Stimulated activated CD4-positive, alpha-beta T cell treated with anti-CD3 and anti-CD28 coated beads, Interleukin-15, amount 100 ng/mL, for 1 hour (primary cell): ENCODE measurements around the gene PLD5.
"Not testable (repeated sequence)": the region's sequence is repeated elsewhere in the genome, so short reads cannot be mapped to it uniquely, and the experiment has no call there.

Experiments
- DNase-seq, 2 donors: peaks; one replicate each; pipeline ENCODE4 v3.0.0-alpha.2; 2020; ENCODE audit warnings: low read depth in 1 of 2, low spot score in 1 of 2

Gene PLD5

GRCh38 chr1:242427519-242427918 is 97.0 kb downstream of the PLD5 start:
- DNase-seq: no peak

GRCh38 chr1:242426271-242426905 is 98.1 kb downstream of the PLD5 start:
- no peak for DNase-seq

DNA sequence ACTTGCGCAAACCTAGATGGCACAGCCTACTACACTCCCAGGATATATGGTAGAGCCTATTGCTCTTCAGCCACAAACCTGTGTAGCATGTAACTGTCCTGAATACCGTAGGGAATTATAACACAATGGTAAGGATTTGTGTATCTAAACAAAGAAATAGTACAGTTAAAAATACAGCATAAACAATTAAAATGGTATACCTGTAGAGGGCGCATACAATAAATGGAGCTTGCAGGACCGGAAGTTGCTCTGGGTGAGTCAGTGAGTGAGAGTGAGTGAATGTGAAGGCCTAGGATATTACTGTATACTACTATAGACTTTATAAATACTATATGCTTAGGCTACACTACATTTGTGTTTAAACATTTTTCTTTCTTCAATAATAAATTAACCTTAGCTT is 99.3 kb downstream of the PLD5 start:
- no peak for DNase-seq

GRCh38 chr1:242416657-242417056 is 107.8 kb downstream of the PLD5 start:
- no peak for DNase-seq

- DNase-seq: no peak
Measured at GRCh38 chr1:242412921-242413320, 111.6 kb downstream of the PLD5 start.

GRCh38 chr1:242411901-242412300 is 112.6 kb downstream of the PLD5 start:
- DNase-seq: no peak

- no peak for DNase-seq
Measured at GRCh38 chr1:242405947-242406346, 118.5 kb downstream of the PLD5 start.

- DNase-seq: no peak
Measured at GRCh38 chr1:242404296-242404695, 120.2 kb downstream of the PLD5 start.

DNA sequence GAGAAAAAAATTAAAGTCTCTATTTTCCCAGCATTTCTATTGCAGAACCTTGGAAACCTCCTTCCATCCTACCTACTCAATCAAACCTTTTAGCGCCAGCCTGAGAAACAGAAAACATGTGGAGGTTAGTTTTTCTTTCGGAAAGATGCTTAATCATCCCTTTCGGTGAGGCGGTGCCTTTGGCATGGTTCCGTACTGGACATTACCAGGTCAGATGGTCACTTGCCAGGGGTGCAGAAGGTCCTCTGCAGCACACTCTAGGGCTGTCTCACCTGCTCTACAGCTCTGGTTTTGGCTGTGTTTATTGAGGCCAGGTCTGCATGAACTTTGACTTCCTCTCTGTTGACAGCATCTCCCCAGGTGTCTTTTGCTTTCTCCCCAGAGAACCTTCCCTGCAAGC is 121.5 kb downstream of the PLD5 start:
- no peak for DNase-seq

- no peak for DNase-seq
Measured at GRCh38 chr1:242401937-242402336, 122.6 kb downstream of the PLD5 start.

DNA sequence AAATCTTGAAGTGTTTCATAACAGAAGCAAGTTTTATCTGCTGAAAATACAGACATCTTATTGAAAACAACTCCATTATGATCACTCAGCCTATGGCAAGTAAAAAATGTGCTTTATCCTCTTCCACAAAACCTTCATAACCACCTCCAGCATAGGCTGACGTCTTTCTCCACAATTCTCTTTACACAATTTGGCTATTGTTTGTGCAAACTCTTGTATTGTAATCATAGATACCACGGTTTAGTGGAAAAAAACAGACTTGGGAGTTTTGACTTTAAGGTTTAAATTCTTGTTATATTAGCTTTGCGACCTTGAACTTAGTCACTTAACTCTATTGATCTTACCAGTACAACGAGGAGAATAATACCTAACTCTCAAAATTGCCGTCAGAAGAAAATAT is 126.1 kb downstream of the PLD5 start:
- no peak for DNase-seq

DNA sequence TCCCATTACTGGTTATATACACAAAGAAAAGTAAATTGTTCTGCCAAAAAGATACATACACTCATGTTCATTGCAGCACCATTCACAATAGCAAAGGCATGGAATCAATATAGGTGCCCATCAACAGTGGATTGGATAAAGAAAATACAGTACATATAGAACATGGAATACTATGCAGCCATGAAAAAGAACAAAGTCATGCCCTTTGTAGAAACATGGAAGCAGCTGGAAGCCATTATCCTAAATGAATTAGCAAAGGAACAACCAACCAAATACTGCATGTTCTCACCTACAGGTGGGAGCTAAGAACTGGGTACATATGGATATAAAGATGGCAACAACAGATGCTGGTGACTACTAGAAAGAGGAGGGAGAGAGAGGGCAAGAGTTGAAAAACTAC is 132.6 kb downstream of the PLD5 start:
- no peak for DNase-seq

GRCh38 chr1:242376121-242376520 is 148.4 kb downstream of the PLD5 start:
- DNase-seq: not testable (repeated sequence)

DNA sequence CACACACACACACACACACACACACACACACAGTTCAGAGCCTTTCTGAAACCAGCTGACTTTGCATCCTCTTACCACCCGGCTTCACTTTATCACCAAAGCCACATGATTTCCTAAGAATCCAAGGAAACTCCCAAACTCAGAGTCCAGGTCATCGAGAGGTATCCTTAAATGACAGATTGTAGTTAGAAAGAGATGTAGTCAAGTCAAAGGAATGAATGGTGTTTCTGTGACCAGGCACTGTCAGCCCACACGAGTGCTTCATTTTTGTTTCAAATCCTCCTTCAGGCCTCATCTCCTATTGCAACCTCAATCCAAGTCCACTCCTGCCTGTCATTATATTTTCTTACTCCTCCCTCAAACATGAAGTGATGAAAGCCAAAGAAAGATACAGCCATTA is 174.1 kb downstream of the PLD5 start:
- DNase-seq: not testable (repeated sequence)

DNA sequence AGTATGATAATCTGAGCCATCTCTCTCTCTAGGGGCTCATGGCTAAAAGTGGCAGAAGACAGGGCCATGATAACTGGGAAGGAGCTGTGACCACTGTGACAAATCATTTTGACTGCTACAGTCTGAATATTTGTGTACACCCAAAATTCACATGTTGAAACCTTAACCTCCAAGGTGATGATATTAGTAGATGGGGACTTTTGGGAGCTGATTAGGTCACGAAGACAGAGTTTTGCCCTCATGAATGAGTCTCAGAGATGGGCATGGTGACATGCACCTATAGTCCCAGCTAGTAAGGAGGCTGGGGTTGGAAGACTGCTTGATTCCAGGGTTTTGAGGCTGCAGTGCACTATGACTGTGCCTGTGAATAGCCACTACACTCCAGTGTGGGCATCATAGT is 174.9 kb downstream of the PLD5 start:
- no peak for DNase-seq

- not testable (repeated sequence) for DNase-seq
Measured at GRCh38 chr1:242330865-242331264, 193.6 kb downstream of the PLD5 start.

- DNase-seq: not testable (repeated sequence)
Measured at GRCh38 chr1:242327381-242327780, 197.1 kb downstream of the PLD5 start.

- DNase-seq: not testable (repeated sequence)
Measured at GRCh38 chr1:242321981-242322380, 202.5 kb downstream of the PLD5 start.

- no peak for DNase-seq
Measured at GRCh38 chr1:242318140-242318539, 206.4 kb downstream of the PLD5 start.

DNA sequence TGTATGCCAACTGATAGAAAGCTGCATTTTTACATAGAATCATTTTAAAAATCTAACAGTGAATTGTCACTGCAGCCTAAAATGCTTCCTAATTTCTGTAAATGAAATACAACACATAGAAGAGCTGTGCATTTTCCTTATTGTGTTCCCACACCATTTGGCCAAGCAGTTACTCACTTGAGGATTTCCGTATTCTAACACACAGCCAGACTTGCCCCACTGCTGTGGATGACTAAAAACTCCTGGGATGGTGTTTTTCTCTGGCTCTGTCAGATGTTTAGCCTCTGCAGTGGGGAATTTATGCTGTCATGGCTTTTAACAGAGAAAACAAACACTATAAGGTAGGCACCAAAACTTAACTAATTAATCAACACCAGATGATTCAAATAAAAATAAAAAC is 209.6 kb downstream of the PLD5 start:
- DNase-seq: not testable (repeated sequence)

DNA sequence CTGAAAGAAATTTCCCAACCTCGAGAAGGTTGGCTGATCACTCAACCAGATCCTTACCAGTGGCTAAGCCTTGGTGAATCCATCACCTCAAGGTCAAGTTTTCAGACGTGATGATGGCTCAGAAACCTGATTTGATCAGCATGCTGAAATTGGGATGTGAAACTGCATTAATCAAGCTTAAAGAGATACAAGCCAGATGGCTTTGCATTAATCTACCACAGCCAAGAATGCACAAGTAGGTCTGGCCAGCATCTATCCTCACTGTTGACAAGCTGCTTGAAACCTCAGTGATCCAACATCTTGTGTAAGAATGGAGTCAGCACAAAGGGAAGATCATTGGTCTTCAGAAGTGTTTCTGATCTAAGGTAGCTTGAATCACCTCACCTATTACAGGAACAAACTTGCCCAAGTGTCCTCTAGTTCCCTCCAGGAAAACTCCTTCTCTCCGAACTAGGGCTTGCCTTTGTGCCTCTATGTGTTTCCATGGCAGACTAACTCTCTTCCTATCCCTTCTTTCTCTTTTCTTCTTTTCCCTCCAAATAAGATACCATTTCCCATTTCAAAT is 210.3 kb downstream of the PLD5 start:
- not testable (repeated sequence) for DNase-seq

DNA sequence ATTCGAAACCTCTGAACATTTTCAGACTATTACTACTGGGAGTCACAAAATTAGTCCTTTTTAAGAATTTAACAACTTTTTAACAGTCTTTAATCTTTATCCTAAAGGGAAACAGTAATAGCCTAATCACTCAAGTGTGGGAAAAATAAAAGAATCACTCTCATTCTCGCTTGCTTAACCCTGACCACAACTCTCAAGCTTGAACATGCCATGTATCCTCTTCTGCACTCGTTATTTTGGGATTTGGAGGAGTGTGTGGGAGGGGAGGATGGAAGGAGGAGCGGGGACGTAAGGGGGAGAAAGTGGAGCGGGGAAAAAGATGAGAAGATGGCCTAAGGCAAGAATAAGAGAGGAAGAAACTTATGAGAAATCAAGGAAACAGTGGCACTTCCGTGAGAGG is 215.8 kb downstream of the PLD5 start:
- not testable (repeated sequence) for DNase-seq

DNA sequence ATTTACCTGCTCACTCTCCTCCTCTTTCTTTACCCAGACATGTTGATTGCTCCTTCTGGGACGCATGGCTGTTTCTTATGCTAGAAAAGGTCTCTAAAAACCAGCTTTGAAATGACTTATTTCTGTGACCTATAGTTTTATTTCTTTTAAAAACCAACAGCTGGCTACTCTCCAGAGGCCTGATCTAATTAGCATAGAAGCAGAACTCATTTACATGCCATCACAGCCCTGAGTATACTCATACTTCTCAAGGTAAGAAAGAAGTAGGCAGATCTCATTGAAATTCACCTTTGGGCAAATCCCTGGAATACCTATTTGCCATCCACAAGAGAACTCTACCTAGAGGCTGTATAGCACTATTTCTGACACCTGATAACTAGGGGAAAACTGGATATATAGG is 230.7 kb downstream of the PLD5 start:
- not testable (repeated sequence) for DNase-seq
